C1 segment of cervical spinal cord (tissue), 14 donors: ENCODE measurements around the gene CDKAL1.
"Not testable (repeated sequence)": the region's sequence is repeated elsewhere in the genome, so short reads cannot be mapped to it uniquely, and the experiment has no call there.

ENCODE experiments used
- DNase-seq, 14 donors: peaks; one replicate each; lab custom pipeline; 2025; lab: John Stamatoyannopoulos, UW

Gene CDKAL1

DNA sequence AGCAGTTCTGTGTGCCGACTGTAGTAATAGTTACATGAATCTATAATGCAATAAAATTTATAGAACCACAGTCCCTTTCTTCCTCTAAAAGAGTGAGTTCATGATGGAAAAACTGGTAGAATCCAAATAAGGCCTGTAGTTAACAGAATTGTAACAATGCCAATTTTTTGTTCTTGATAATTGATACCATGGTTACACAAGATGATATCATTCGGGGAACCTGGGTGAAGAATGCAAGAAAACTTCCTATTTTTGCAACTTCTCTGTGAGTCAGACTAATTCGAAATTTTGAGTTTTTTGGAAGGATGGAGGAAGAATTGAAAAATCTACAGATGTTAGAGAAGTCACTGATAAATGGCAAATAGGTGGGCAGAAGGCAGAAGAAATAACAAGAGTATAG lies 381.8 kb downstream of the CDKAL1 start:
- DNase-seq: no peak

DNA sequence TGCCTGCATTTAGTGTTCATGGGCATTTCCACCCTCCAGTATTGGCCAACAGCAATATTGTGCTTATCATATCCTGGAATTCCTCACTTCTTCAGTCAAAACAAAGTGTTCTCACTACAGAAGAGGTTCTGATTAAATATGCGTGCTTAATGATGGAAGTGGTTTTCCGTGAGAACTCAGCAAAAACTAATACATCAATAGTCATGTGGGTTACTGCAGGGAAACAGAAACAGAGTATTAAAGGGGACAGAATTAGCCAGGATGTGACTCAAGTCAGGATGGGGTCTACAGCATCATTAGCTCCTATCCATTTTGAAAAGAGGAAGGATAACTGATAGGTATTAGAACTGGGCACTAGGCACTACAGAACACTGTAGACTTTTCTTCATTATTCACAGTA lies 384.6 kb downstream of the CDKAL1 start:
- DNase-seq: no peak

DNA sequence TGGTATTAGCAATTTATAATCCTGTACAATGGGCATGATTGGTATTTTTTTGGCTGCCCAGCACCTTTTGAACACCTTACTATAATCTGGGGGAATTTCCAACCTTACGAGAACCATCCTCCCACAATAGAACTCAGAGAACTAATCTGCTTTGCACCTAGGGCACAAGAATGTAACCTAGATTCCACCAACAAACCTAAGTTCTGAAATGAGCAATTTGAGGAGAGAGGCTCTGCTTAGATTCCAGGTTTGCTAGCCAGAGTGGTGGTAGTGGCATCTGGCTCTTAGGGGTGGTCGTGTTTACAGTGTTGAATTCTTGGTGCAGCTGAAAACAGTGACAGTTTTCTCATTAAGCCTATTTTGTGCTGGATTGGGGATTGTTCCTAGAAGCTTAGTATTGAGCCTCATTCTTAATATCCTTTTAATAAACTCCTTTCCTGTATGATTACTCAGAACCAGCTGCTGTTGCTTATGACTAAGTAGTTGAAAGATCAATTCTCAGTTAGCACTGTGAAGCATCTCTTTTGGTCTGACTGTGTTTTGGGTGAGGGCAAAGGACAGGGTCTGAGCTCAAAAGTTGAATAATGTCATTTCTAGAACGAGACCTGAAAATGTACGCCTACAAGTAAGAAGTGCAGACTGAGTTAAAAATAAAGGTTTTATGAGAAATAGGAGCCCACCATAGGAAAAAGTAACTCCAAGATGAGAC lies 385.6 kb downstream of the CDKAL1 start:
- DNase-seq: no peak

DNA sequence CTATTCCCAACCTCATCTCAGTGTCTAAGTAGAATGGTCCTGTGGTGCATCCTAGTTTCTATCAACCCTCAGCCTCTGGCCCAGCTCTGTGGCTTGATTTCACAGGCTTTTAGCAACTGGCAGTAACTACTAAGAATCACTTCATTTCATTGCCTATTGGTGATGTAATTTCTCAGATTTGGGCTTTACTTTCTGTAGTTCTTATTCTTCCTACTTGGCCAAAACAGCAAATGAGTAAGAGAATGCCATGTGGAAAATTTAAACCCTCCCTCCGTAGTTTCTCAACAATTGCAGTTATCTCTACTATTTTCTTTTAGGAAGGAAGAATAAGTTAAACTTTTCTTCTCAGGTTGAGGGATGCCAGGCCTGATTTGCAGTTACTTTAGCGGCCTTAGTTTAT lies 387.3 kb downstream of the CDKAL1 start:
- DNase-seq: no peak

DNA sequence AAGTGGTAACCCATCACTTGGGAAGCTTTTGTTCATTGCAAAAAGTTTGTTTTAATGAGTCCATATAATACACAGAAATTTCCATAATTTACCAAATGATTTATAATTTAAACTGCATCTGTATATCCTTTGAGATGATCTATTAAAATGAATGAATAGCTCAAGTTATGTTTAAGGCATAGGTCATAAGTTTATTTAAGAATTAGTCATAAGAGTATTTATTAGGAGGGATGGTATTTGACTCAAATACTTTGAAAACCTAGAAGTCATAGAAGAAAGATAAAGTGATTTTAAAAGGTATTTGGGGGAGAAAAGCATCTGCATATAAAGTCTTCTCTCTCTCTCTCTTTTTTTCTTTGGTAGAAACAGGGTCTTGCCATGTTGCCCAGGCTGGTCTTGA lies 388.5 kb downstream of the CDKAL1 start:
- no peak for DNase-seq

DNA sequence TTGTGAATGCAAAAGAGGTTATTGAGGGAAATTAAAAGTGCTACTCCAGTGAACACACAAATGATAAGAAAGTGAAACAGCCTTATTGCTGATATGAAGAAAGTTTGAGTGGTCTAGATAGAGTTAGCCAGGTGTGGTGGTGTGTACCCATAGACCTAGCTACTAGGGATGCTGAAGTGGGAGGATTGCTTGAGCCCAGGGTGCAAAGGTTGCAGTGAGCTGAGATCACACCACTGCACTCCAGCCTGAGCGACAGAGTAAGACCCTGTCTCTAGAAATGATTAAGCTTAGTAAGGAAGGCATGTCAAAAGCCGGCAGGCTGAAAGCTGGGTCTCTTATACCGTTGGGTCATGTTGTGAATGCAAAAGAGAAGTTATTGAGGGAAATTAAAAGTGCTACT lies 389.8 kb downstream of the CDKAL1 start:
- not testable (repeated sequence) for DNase-seq

DNA sequence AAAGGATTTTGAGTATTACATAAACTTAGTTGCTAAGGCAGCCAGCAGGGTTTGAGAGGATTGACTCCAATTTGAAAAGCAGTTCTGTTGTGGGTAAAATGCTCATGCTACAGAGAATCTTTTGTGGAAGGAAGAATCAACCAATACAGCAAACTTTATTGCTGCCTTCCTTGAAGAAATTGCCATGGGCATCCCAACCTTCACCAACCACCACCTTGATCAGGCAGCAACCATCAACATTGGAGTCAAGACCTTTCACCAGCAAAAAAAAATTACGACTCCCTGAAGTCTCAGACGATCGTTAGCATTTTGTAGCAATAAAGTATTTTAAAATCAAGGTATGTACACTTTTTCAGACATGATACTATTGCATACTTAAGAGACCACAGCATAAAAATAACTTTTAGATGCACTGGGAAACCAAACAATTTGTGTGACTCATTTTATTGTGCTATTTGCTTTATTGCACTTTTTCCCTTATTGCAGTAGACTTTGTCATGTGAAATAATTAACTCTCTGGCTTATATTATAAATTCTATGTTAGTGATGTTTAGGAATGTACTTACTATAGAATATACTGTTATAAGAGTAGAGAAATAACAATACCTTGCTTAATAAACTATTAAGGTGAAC lies 390.8 kb downstream of the CDKAL1 start:
- DNase-seq: no peak

DNA sequence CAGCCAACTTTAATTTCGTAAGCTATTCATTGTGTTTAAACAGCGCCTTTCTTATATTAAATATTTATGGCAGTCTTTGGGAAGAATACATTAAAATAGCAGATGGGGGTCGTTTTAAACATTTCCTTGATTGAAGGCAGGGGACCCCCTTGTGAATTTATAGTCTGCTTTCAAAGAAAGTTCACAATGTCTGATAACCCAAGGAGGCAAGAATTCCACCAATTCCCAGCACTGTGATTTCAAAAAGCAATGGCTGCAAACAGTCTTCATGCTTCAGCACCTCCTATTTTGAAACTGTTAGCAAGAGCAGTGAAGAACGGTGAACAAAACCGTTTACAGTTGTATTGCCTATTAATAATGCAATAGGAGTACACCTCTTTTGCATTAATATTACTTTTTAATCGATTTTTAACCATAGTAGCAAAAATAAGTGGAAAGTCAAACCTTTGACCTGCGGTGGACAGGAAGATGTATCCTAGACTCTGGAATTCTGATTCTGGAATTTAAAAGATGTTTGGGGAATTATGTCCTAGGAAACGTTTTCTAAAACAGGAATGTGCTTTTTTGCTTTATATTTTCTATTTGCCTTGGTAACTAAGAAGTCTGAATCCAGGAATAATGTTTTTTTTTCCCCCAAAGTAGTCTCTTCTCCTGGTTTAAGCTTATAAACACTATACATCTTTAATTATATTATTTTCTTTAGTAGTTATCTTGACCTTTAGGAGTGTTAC lies 393.0 kb downstream of the CDKAL1 start:
- DNase-seq: no peak

DNA sequence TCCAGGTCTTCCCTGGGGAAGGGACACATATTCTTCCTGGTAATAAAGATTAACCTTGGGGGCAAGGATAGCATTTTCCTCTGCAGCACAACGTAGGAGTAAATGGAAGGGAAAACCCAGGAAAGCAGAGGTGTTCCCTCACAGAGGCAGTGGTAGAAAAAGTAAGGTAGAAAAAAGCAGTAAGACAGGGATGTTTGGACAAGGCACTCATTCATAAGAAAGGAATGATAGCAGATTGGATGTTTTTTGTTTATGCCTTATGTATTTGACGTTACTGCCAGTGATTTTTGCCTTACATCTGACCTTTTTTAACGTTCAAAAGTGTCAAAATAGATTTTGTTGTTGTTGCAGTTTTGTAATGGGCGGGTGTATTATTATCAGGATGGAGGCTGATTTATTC lies 395.0 kb downstream of the CDKAL1 start:
- no peak for DNase-seq

DNA sequence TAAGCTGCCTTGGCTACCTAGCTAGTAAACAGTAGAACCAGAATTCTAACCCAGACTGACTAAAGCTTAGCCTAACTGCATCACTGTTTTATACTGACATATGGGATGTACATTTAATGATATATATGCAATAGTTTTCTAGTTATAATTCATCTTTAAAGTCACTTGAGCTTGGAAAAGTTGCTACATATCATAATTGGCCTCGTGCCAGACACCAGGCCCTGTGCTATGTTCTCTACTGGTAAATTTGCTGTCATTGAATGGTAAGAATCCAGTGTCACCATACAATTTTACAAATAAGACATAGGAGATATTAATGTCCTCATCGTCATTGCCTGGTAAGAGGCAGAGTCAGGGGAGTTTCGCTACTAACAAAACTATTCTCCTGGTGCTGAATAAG lies 396.8 kb downstream of the CDKAL1 start:
- DNase-seq: no peak

DNA sequence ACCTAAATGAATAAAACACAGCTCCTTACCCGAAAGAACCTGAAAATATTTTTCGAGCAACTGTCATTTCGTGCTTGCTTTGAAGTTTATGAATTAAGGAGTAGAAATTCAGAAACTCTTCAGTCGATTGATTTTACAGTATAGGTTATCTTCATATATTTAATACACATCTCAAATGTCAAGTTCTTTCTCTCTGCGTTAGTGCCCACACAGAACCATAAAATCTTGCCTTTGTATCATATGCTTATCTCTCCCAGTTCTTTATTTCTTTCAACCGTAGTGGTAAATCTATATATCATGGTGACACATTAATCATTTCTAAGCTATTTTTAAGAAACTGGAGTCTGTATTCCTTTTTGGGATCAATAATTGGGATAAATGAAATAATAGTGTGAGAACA lies 397.5 kb downstream of the CDKAL1 start:
- DNase-seq: no peak

DNA sequence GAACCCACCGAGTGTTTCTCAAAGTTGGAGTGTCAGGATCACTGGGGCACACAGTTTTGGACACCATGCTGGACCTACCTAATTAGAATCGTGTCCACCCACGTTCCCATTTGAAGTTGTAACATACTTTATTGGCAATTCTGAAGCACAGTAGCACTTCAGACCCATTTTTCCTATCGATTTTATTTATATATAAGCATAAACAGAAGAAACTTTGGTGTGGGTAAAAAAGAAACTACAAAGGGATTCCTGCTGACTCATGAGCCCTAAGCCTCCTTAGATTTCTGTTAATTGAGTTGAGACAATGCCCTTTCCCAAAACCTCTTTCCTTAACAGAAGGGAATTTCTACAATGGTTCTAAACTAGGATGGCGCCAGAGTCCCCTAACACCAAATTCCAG lies 398.0 kb downstream of the CDKAL1 start:
- DNase-seq: no peak

DNA sequence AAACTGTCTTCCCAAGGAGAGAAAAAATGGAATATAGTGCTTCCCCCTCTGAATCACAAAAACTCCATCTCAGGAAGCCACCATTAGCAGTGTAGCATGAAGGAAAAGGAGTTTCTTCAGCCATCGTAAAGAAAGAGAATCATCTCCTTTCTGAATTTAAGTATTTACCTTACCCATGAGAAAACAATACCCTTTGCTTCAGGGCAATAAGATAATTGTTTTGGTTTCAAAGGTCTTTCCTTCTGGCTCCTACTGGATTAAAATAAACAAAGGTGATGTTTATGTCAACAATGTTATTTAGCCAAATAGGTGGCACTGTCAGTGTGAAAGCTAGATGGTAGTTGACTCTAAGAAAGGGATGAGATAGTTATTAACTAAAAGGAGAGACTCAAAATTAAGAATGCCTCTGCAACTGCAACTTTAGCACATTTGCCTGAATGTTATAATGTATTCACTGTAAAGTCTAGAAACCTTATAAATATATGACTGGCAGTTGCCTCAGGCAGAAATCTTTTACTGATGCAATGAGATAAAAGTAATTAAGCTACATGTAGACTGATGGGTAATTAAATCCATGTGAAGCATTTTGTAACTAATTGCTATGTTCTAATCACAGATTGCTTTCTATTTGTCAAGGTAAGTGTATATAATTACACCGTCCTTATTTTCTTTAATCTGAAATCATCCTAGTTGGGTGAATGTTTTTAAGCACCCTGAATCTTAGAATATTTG lies 399.0 kb downstream of the CDKAL1 start:
- no peak for DNase-seq

DNA sequence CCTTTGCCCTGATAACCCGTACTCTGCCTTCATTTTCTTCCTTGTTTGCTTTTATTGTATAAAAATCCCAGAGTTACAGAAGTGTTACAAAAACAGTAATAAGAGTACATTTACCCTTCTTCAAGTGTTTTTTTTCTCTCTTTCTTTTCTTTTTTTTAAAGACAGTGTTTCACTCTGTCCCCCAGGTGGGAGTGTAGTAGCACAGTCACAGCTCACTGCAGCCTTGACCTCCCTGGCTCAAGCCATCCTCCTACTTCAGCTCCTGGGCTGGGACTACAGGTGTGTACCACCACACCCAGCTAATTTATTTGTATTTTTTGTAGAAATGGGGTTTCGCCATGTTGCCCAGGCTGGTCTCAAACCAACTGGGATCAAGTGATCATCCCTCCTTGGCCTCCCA lies 402.7 kb downstream of the CDKAL1 start:
- DNase-seq: no peak

DNA sequence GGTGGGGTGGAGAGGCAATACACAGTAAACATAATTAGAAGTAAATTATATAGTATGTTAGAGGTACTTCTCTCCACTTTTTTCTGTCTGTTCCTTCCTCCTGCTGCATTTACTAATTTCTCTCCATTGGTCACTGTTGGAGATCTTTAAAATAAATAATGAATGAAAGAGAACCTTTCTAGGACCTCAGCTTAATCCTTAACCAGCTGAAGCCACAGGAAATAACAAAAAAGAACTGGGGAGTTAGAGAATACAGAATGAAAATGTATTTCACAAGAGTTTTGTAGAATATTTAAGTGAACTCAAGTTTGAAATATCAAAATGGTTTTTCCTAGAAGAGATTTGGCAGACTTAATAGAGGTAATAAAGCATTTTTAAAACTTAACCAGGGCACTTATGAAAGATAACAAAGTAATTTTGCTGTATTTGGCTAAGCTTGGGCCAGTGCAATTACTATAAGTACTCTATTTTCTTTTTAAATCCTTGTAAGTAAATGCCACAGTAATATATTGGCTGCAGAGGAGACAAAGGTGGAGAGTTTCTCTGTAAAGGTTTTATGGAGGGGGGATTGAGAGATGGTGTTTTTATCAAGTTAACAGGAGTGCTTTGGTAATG lies 405.0 kb downstream of the CDKAL1 start:
- no peak for DNase-seq

DNA sequence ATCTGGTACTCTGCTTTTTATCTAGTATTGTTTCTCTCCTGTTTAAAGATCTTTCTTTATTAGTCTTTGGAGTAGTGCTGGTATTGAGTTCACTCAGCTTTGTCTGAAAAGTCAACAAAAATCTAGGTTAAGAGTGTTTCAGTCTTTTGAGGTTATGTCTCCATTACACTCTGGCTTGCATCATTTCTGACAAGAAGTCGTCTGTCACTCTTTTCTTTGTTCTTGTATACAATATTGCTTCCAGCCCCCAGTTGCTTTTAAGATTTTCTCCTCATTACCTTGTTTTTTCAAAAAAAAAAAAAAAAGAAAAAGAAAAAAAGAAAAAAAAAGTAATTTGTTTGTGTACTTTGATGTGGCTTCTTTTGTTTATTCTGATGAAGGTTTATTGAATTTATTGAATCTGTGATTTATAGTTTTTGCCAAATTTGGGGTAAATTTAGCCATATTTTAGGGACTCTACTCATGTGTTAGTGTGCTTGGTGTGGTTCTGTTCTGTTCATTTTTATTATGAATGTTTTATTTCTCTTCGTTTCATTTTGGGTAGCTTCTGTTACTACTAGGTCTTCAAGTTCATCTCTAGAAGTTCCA lies 408.9 kb downstream of the CDKAL1 start:
- no peak for DNase-seq

DNA sequence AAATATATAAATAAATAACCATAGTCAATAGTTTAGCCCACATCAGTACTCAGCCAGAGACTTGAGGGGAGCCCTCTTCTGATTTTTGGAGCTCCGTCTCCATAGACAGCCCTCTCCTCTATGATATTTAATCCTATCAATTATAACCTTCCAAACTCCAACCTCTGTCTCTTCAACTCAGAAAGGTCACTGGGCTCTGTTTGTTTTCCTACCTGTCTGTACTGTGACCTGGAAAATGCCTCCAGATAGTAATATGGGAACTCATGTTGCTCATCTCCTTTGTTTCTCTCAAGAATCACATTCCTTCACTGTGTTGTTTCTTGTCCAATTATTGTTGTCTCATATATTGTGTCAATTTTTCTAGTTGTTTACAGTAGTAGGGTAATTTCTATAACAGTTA lies 409.7 kb downstream of the CDKAL1 start:
- no peak for DNase-seq

DNA sequence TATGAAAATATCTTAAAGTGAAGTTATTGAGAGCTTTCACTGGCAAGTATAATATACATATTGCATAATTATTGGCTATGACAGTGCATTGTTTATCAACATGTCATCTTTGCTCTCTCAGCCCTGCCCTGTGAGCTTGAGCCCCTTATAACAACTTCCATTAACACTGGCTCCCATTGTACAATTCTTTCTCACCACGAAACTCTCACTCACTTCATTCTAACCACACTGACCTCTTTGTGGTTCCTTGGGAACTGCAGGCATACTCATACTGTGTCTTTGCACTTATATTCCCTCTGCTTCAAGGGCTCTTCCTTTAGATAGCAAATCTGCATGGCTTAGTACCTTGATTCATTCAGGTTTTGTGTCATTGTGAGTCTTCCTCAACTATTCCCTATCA lies 411.8 kb downstream of the CDKAL1 start:
- DNase-seq: no peak

DNA sequence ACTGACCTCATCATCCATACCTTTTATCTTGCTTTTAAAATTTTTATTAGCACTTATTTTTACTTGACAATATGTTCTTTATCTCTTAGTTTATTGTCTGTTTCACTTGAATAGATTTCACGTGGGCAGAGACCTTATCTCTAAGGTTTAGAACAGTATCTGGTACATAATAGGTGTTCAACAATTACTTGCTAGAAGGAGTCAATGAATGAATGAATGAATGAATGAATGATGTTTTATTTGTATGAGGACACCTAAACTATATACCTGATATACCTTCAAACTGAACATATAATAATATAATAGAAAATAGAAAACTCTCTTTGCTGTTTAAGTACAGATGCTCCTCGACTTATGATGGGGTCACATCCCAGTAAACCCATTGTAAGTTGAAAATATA lies 412.6 kb downstream of the CDKAL1 start:
- no peak for DNase-seq

DNA sequence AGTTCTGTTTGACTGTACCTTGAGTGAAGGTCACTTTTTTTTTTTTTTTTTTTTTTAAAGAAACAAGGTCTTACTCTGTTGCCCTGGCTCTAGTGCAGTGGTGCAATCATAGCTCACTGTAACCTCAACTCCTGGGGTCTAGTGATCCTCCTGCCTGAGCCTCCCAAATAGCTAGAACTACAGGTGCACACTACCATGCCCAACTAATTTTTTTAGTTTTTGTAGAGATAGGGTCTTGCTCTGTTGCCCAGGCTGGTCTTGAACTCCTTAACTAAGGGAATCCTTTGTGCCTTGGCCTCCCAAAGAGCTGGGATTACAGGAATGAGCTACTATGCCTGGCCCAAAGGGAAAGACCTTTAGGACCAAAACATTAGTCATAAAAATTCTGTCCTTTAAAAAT lies 413.7 kb downstream of the CDKAL1 start:
- no peak for DNase-seq

DNA sequence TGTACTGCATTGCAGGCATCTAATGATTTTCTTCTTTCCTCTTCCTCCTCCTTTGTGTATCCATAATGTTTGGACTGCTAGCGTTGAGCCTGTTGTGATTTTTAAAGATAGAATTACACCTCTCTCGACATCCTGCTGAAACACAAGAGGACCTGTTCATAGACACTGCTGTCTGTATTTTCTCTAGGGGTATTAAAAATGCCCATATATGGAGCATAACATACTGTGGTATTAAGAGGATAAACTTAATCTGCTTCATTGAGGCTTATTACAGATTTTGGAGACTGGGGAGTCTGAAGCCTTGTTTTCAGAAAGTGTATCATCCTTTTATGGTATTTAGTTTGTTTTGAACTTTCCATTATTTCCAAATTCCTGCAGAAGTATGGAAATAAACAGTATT lies 414.3 kb downstream of the CDKAL1 start:
- no peak for DNase-seq

DNA sequence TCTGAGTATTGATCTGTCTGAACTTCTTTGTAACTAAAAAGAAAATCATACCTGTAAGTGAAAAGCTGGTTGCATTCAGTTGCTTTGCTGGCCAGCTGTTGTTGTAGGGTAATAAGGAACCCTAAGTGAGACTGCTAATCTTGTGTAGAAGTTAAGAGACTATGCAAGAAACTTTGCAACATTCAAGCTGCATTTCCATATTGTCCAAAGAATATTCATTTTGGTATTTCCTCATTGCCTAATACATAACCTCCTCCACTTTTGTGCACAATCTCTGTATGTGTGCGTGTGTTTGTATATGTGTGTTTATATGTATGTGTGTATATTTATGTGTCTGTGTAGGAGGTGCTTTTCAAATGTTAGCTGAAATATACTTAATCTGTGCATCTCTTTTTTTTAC lies 414.9 kb downstream of the CDKAL1 start:
- no peak for DNase-seq
